Fibroblast of lung (primary cell): ENCODE data around the gene ABCB1. TPM values are rescaled to one million over a fixed set of nuclear protein-coding genes. Genes with fewer than 3 reads are reported as not detected.
A peak's percentile ranks its signal among the peaks of the same experiment; 100 is the strongest.

ENCODE experiments used
- DNase-seq, 2 donors: peaks; one replicate each; pipeline versions ENCODE4 v3.0.0 to v3.0.0-alpha.2; 2010; ENCODE audit warnings: low read depth in 2 of 2
- H2AFZ ChIP-seq: 2 replicates; pipeline ENCODE4 v1.5.1; 2012; ENCODE audit warnings: low read length, control low read depth, inconsistent platforms
- H3K27ac ChIP-seq: 2 replicates; pipeline ENCODE4 v1.5.1; 2011; ENCODE audit warnings: low read length, control low read depth; ENCODE audit not compliant: insufficient read depth
- H3K27me3 ChIP-seq: 2 replicates; pipeline ENCODE4 v1.5.1; 2011; ENCODE audit warnings: mild to moderate bottlenecking, low read length; ENCODE audit not compliant: control insufficient read depth, insufficient read depth
- H3K36me3 ChIP-seq: 2 replicates; pipeline ENCODE4 v1.5.1; 2011; ENCODE audit warnings: low read length; ENCODE audit not compliant: control insufficient read depth, insufficient read depth
- H3K4me1 ChIP-seq: 2 replicates; pipeline ENCODE4 v1.5.1; 2011; ENCODE audit warnings: low read length; ENCODE audit not compliant: control insufficient read depth, insufficient read depth; ENCODE audit errors: extremely low read depth
- H3K4me2 ChIP-seq: 2 replicates; pipeline ENCODE4 v1.5.1; 2011; ENCODE audit warnings: low read length, control low read depth; ENCODE audit not compliant: insufficient read depth; ENCODE audit errors: extremely low read depth
- H3K4me3 ChIP-seq, 4 experiments: fragments of 200-600 bp in 1 of 4; sonication (generic) in 1 of 4; replicated peaks in 1 of 4; 2 replicates each; pipeline ENCODE4 v1.5.1; 2011 to 2016; ENCODE audit warnings: low read length in 4 of 4, low read depth in 3 of 4, mild to moderate bottlenecking in 3 of 4, control low read depth in 2 of 4, inconsistent platforms in 1 of 4, mixed read lengths in 1 of 4; ENCODE audit not compliant: insufficient read depth in 1 of 4; ENCODE audit errors: control extremely low read depth in 1 of 4
- H3K79me2 ChIP-seq: 2 replicates; pipeline ENCODE4 v1.5.1; 2012; ENCODE audit warnings: mild to moderate bottlenecking, low read length, inconsistent platforms; ENCODE audit not compliant: control insufficient read depth, insufficient read depth
- H3K9ac ChIP-seq: 2 replicates; pipeline ENCODE4 v1.5.1; 2011; ENCODE audit warnings: mild to moderate bottlenecking, low read length, control low read depth; ENCODE audit not compliant: insufficient read depth
- H3K9me3 ChIP-seq: 2 replicates; pipeline ENCODE4 v1.5.1; 2012; ENCODE audit warnings: low read depth, low read length; ENCODE audit not compliant: control insufficient read depth, insufficient read depth
- H4K20me1 ChIP-seq: 2 replicates; pipeline ENCODE4 v1.5.1; 2011; ENCODE audit warnings: low read length; ENCODE audit not compliant: control insufficient read depth, insufficient read depth; ENCODE audit errors: extremely low read depth
- CTCF ChIP-seq, 2 donors: IDR thresholded peaks in 1 of 2; conservative IDR thresholded peaks in 1 of 2; 1 replicate in 1 of 2; 2 replicates in 1 of 2; pipeline ENCODE4 v1.5.1; 2011 to 2012; ENCODE audit warnings: low read length in 2 of 2, control low read depth in 1 of 2, inconsistent platforms in 1 of 2, low read depth in 1 of 2, mild to moderate bottlenecking in 1 of 2
- EZH2 ChIP-seq: IDR thresholded peaks from 2 replicates; pipeline ENCODE4 v1.5.1; 2012; ENCODE audit warnings: low read length, control low read depth, mild to moderate bottlenecking; ENCODE audit errors: missing control alignments
- polyA plus RNA-seq, 2 donors: library from polyadenylated mRNA; depleted of rRNA in 1 of 2; stranded (reverse) in 1 of 2; unstranded in 1 of 2; fragments of >200 nt; gene quantifications; 2 replicates each; pipeline ENCODE4 v1.2.1, GENCODE V29; 2011 to 2012; ENCODE audit warnings: missing spikeins in 1 of 2
- total RNA-seq: library from RNA; depleted of rRNA; stranded (reverse); fragments of >200 nt; gene quantifications from 2 replicates; pipeline ENCODE4 v1.2.1, GENCODE V29; 2014

ABCB1 gene
- total and polyA plus RNA-seq, 2 donors (not counting 1 experiment from before 2014, with no cell fraction given) = 1.1 to 4.8 TPM

GRCh38 chr7:87476179-87476557 is 124.5 kb downstream of the ABCB1 start:
- Histone ChIP-seq H3K9me3 (no peaks in the 10 kb centered on the region), H3K4me3 (no peak overlapping the region), H2AFZ (no peak overlapping the region), H3K4me2 (no peak overlapping the region), H4K20me1 (no peaks in the 10 kb centered on the region), H3K27ac (no peak overlapping the region), H3K9ac (no peak overlapping the region), H3K79me2 (no peaks in the 10 kb centered on the region), H3K4me1 (no peaks in the 10 kb centered on the region), H3K36me3 (no peaks in the 10 kb centered on the region), H3K27me3 (peaks cover 16% of the 10 kb centered on the region)
- TF ChIP-seq EZH2 (no peak), CTCF (conservative IDR thresholded peaks at IDR 0.05 in 1 of 2, IDR thresholded peaks at IDR 0.05 in 1 of 2; ENCODE audit: low read depth in 1 of 2, low read length in 2 of 2) (no peak)
- no peak for DNase-seq

GRCh38 chr7:87475359-87476178 is 125.1 kb downstream of the ABCB1 start, which contains the start of gene ABCB4:
ABCB4 (minus strand) TSS chr7:87475680; CDS start chr7:87475465, 215 bp downstream.
- peak in 1 of 2 donors; percentile 22 for DNase-seq
- Histone ChIP-seq H3K27me3 (peaks cover 16% of the 10 kb centered on the region), H3K79me2 (no peaks in the 10 kb centered on the region), H3K36me3 (no peaks in the 10 kb centered on the region), H3K4me2 (peak within 1 kb of the TSS; percentile 59), H3K4me1 (no peaks in the 10 kb centered on the region), H2AFZ (no peak within 1 kb of the TSS), H3K27ac (no peak within 1 kb of the TSS), H4K20me1 (no peaks in the 10 kb centered on the region), H3K4me3 (peak within 1 kb of the TSS in 3 of 4 experiments; percentile 24 to 50 (median 36)), H3K9ac (no peak within 1 kb of the TSS), H3K9me3 (no peaks in the 10 kb centered on the region)
- no peak for TF ChIP-seq CTCF (conservative IDR thresholded peaks at IDR 0.05 in 1 of 2, IDR thresholded peaks at IDR 0.05 in 1 of 2; ENCODE audit: low read depth in 1 of 2, low read length in 2 of 2)
- peak; percentile 62 for TF ChIP-seq EZH2

GRCh38 chr7:87474533-87475358 is 125.9 kb downstream of the ABCB1 start:
- peak in 1 of 2 donors; percentile 65 for DNase-seq
- H3K9ac ChIP-seq = no peak overlapping the region
- H2AFZ ChIP-seq = no peak overlapping the region
- TF ChIP-seq EZH2 = peak; percentile 65
- no peak for TF ChIP-seq CTCF (conservative IDR thresholded peaks at IDR 0.05 in 1 of 2, IDR thresholded peaks at IDR 0.05 in 1 of 2; ENCODE audit: low read depth in 1 of 2, low read length in 2 of 2)
- peaks cover 16% of the 10 kb centered on the region for H3K27me3 ChIP-seq
- H3K4me2 ChIP-seq = peak overlapping the region; percentile 54
- H3K4me3 ChIP-seq = peak overlapping the region in 2 of 4 experiments; percentile 36 to 50
- no peak overlapping the region for H3K27ac ChIP-seq
- no peaks in the 10 kb centered on the region for H3K79me2 ChIP-seq
- H3K9me3 ChIP-seq = no peaks in the 10 kb centered on the region
- no peaks in the 10 kb centered on the region for H3K36me3 ChIP-seq
- no peaks in the 10 kb centered on the region for H3K4me1 ChIP-seq
- no peaks in the 10 kb centered on the region for H4K20me1 ChIP-seq
